ENCODE measurements around the gene FXR2. TPM values are rescaled to one million over a fixed set of nuclear protein-coding genes. Genes with fewer than 3 reads are reported as not detected.

Gene FXR2
- total and polyA plus RNA-seq, 2 donors (not counting 3 experiments of a cell fraction or from before 2014, with no cell fraction given), result 40.1 to 48.9 TPM

- CTCF ChIA-PET, result interaction anchor here (0.5 to 2.6 kb wide), 4 partner anchors 24 to 524 kb away, joined by 3 to 11 read pairs (median 4); partner anchors contain the start of genes TP53 and WRAP53
- POLR2A ChIA-PET, result interaction anchor here (0.7 kb wide), 1 partner anchor 55 kb away, joined by 5 read pairs; no protein-coding TSS in a partner anchor
- FAIRE-seq (no peak), DNase-seq (ENCODE audit: low read depth, low spot score) (no peak)
- H2AFZ ChIP-seq (ENCODE audit: low read depth, low read length), result no peak overlapping the region
- no peaks in the 10 kb centered on the region for H3K36me3 ChIP-seq (ENCODE audit: control insufficient read depth in 2 of 2, extremely low read depth in 1 of 2, insufficient read depth in 2 of 2, low read length in 2 of 2)
- no peak overlapping the region for H3K4me2 ChIP-seq (ENCODE audit: insufficient read depth, low read length)
- intact Hi-C loops (cut with micrococcal nuclease), result no loop called here
- no TSS peak for BruUV-seq (replicated peaks)
- TF ChIP-seq EZH2 (IDR thresholded peaks at IDR 0.05; ENCODE audit: borderline replicate concordance, low read depth, low read length, severe bottlenecking) (no peak), MYC (IDR thresholded peaks at IDR 0.05; ENCODE audit: low read depth, low read length) (no peak), JUN (IDR thresholded peaks at IDR 0.05; ENCODE audit: borderline replicate concordance, insufficient read depth, insufficient read length, low read depth) (no peak), MAX (IDR thresholded peaks at IDR 0.05; ENCODE audit: insufficient read depth, insufficient read length) (no peak), POLR2A (IDR thresholded peaks at IDR 0.05; ENCODE audit: low read depth, low read length) (no peak), GATA2 (IDR thresholded peaks at IDR 0.05; ENCODE audit: insufficient read depth, insufficient read length, low read depth, low read length) (no peak), POLR2AphosphoS5 (IDR thresholded peaks at IDR 0.05; ENCODE audit: insufficient read depth, low read depth, low read length) (no peak), FOS (IDR thresholded peaks at IDR 0.05; ENCODE audit: borderline replicate concordance, insufficient read depth, low read length) (no peak)
- TF ChIP-seq, protein P1, sequence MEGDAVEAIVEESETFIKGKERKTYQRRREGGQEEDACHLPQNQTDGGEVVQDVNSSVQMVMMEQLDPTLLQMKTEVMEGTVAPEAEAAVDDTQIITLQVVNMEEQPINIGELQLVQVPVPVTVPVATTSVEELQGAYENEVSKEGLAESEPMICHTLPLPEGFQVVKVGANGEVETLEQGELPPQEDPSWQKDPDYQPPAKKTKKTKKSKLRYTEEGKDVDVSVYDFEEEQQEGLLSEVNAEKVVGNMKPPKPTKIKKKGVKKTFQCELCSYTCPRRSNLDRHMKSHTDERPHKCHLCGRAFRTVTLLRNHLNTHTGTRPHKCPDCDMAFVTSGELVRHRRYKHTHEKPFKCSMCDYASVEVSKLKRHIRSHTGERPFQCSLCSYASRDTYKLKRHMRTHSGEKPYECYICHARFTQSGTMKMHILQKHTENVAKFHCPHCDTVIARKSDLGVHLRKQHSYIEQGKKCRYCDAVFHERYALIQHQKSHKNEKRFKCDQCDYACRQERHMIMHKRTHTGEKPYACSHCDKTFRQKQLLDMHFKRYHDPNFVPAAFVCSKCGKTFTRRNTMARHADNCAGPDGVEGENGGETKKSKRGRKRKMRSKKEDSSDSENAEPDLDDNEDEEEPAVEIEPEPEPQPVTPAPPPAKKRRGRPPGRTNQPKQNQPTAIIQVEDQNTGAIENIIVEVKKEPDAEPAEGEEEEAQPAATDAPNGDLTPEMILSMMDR (IDR thresholded peaks at IDR 0.05; ENCODE audit: extremely low read depth in 1 of 2, insufficient read depth in 1 of 2, low read depth in 1 of 2, low read length in 2 of 2), result no peak
- no peaks in the 10 kb centered on the region for H3K79me2 ChIP-seq (ENCODE audit: control insufficient read depth, insufficient read depth, low read length)
- no peaks in the 10 kb centered on the region for H3K9me1 ChIP-seq (replicated peaks; ENCODE audit: control insufficient read depth, extremely low read depth, insufficient read depth, low read length)
- no peak overlapping the region for H3K9ac ChIP-seq (replicated peaks; ENCODE audit: extremely low read depth, insufficient read depth, low read length)
- dilution Hi-C loops (cut with MboI; ENCODE audit: extremely low pct_ligation_motif_present, low sequenced_read_pairs), result no loop called here
- H3K9me3 ChIP-seq (replicated peaks; ENCODE audit: control insufficient read depth, insufficient read depth, low read length), result no peaks in the 10 kb centered on the region
- no peak overlapping the region for H3K4me3 ChIP-seq (replicated peaks in 1 of 3; ENCODE audit: insufficient read depth in 1 of 3, low read depth in 1 of 3, low read length in 3 of 3)
- H3K27ac ChIP-seq (ENCODE audit: insufficient read depth, low read depth, low read length), result no peak overlapping the region
- H3K27me3 ChIP-seq (ENCODE audit: control insufficient read depth in 2 of 2, insufficient read depth in 2 of 2, low read length in 2 of 2), result peaks cover 18 to 24% of the 10 kb centered on the region in 2 experiments
- H3K4me1 ChIP-seq (ENCODE audit: control insufficient read depth, extremely low read depth, insufficient read depth, low read length), result no peaks in the 10 kb centered on the region
- no peaks in the 10 kb centered on the region for H4K20me1 ChIP-seq (replicated peaks; ENCODE audit: control insufficient read depth, extremely low read depth, insufficient read depth, low read length)
These were observed 42.4 kb upstream of the FXR2 start for GRCh38 chr17:7656958-7657609.

Measured in endothelial cell of umbilical vein (primary cell).